Chondrocyte (in vitro differentiated cells): ENCODE results near the gene PPP1R2. TPM values are rescaled to one million over a fixed set of nuclear protein-coding genes. Genes with fewer than 3 reads are reported as not detected.

ENCODE experiments used
- DNase-seq: peaks from one replicate; pipeline ENCODE4 v3.0.0; 2021; ENCODE audit warnings: mixed read lengths, low spot score
- H3K27ac Mint-ChIP-seq: one replicate; pipeline ENCODE4 v1.8.0; 2021; ENCODE audit warnings: mild to moderate bottlenecking, moderate library complexity, mixed read lengths; ENCODE audit not compliant: unreplicated experiment
- H3K27me3 Mint-ChIP-seq: 2 replicates; pipeline ENCODE4 v1.8.0; 2021; ENCODE audit warnings: low read depth, mixed read lengths
- H3K36me3 Mint-ChIP-seq: 2 replicates; pipeline ENCODE4 v1.8.0; 2021; ENCODE audit warnings: low read depth, mixed read lengths
- H3K4me1 Mint-ChIP-seq: 2 replicates; pipeline ENCODE4 v1.8.0; 2021; ENCODE audit warnings: low read depth, mild to moderate bottlenecking, mixed read lengths
- H3K4me3 Mint-ChIP-seq: one replicate; pipeline ENCODE4 v1.8.0; 2021; ENCODE audit warnings: mild to moderate bottlenecking, moderate library complexity, mixed read lengths; ENCODE audit not compliant: unreplicated experiment
- H3K9me3 Mint-ChIP-seq: 2 replicates; pipeline ENCODE4 v1.8.0; 2021; ENCODE audit warnings: low read depth, mixed read lengths
- CTCF ChIP-seq: fragments of 200-600 bp; sonication (generic); IDR thresholded peaks from 2 replicates; pipeline ENCODE4 v1.5.0; 2021; ENCODE audit warnings: antibody characterized with exemption, mild to moderate bottlenecking, moderate library complexity
- total RNA-seq: library from RNA; stranded (reverse); gene quantifications from 3 replicates; pipeline ENCODE4 v1.2.1, GENCODE V29; 2021

PPP1R2 gene
- total RNA-seq, 1 donor from 2014 or later, result 45.8 TPM

GRCh38 chr3:195587406-195587805 lies 44.3 kb upstream of the PPP1R2 start:
- Mint-ChIP-seq H3K9me3 (peaks cover 4% of the 10 kb centered on the region), H3K4me3 (no peak overlapping the region), H3K27me3 (peaks cover 3% of the 10 kb centered on the region), H3K4me1 (peaks cover 22% of the 10 kb centered on the region), H3K36me3 (no peaks in the 10 kb centered on the region), H3K27ac (no peak overlapping the region)
- TF ChIP-seq CTCF, result no peak
- no peak for DNase-seq

GRCh38 chr3:195584543-195584870 lies 41.4 kb upstream of the PPP1R2 start:
- no peaks in the 10 kb centered on the region for H3K27me3 Mint-ChIP-seq
- no peaks in the 10 kb centered on the region for H3K9me3 Mint-ChIP-seq
- H3K36me3 Mint-ChIP-seq, result no peaks in the 10 kb centered on the region
- peaks cover 39% of the 10 kb centered on the region for H3K4me1 Mint-ChIP-seq
- no peak overlapping the region for H3K4me3 Mint-ChIP-seq
- DNase-seq, result no peak
- TF ChIP-seq CTCF, result no peak
- H3K27ac Mint-ChIP-seq, result peak overlapping the region; percentile 56

- DNase-seq, result no peak
- no peaks in the 10 kb centered on the region for H3K36me3 Mint-ChIP-seq
- H3K4me3 Mint-ChIP-seq, result peak within 1 kb of the TSS; percentile 13
- TF ChIP-seq CTCF, result no peak
- H3K27ac Mint-ChIP-seq, result peak within 1 kb of the TSS; percentile 56
- no peaks in the 10 kb centered on the region for H3K9me3 Mint-ChIP-seq
- peaks cover 39% of the 10 kb centered on the region for H3K4me1 Mint-ChIP-seq
- H3K27me3 Mint-ChIP-seq, result no peaks in the 10 kb centered on the region
These were observed 40.9 kb upstream of the PPP1R2 start, which contains the start of gene APOD for GRCh38 chr3:195583831-195584542. APOD (minus strand) TSS chr3:195583940; CDS start chr3:195579461, 4,479 bp downstream.

GRCh38 chr3:195582947-195583346 lies 39.8 kb upstream of the PPP1R2 start:
- Mint-ChIP-seq H3K27ac (no peak overlapping the region), H3K4me3 (no peak overlapping the region), H3K36me3 (no peaks in the 10 kb centered on the region), H3K4me1 (peaks cover 39% of the 10 kb centered on the region), H3K27me3 (peaks cover 3% of the 10 kb centered on the region), H3K9me3 (no peaks in the 10 kb centered on the region)
- DNase-seq, result no peak
- TF ChIP-seq CTCF, result no peak

- Mint-ChIP-seq H3K36me3 (peaks cover 2% of the 10 kb centered on the region), H3K4me3 (no peak overlapping the region), H3K9me3 (no peaks in the 10 kb centered on the region)
These were observed 37.8 kb upstream of the PPP1R2 start for GRCh38 chr3:195580744-195581443.

More at GRCh38 chr3:195580744-195581443, 37.8 kb upstream of the PPP1R2 start:
- no peak for TF ChIP-seq CTCF
- peaks cover 39% of the 10 kb centered on the region for H3K4me1 Mint-ChIP-seq
- H3K27me3 Mint-ChIP-seq, result peaks cover 7% of the 10 kb centered on the region
- H3K27ac Mint-ChIP-seq, result peak overlapping the region; percentile 79
- no peak for DNase-seq
